Osteoblast (primary cell): Measurements from ENCODE around the gene SEMA3G. TPM values are rescaled to one million over a fixed set of nuclear protein-coding genes. Genes with fewer than 3 reads are reported as not detected.

Source experiments
- DNase-seq: peaks from one replicate; pipeline ENCODE4 v3.0.0; 2011; ENCODE audit warnings: low spot score, mixed read lengths; ENCODE audit not compliant: insufficient read length; ENCODE audit errors: missing footprints
- H2AFZ ChIP-seq: 2 replicates; pipeline ENCODE4 v1.6.0; 2011; ENCODE audit warnings: mild to moderate bottlenecking, low read length
- H3K27ac ChIP-seq: 2 replicates; pipeline ENCODE4 v1.5.1; 2011; ENCODE audit warnings: mild to moderate bottlenecking, low read depth, low read length, moderate library complexity
- H3K27me3 ChIP-seq: 2 replicates; pipeline ENCODE4 v1.6.0; 2012; ENCODE audit warnings: mild to moderate bottlenecking, control low read depth, inconsistent platforms, low read length, moderate library complexity; ENCODE audit not compliant: insufficient read depth
- H3K36me3 ChIP-seq: 2 replicates; pipeline ENCODE4 v1.5.1; 2011; ENCODE audit warnings: mild to moderate bottlenecking, low read length, control low read depth, moderate library complexity; ENCODE audit not compliant: insufficient read depth
- H3K4me1 ChIP-seq: 2 replicates; pipeline ENCODE4 v1.5.1; 2011; ENCODE audit warnings: mild to moderate bottlenecking, low read length, control low read depth, moderate library complexity; ENCODE audit not compliant: insufficient read depth
- H3K4me2 ChIP-seq: 2 replicates; pipeline ENCODE4 v1.6.0; 2011; ENCODE audit warnings: mild to moderate bottlenecking, low read length; ENCODE audit not compliant: insufficient read depth
- H3K4me3 ChIP-seq: fragments of 200-600 bp; sonication (generic); 3 replicates; pipeline ENCODE4 v1.5.1; 2012; ENCODE audit warnings: mild to moderate bottlenecking, low read length, inconsistent platforms; ENCODE audit not compliant: insufficient read depth
- H3K79me2 ChIP-seq: 2 replicates; pipeline ENCODE4 v1.6.0; 2012; ENCODE audit warnings: mild to moderate bottlenecking, low read length, control low read depth, inconsistent platforms; ENCODE audit not compliant: insufficient read depth
- H3K9me3 ChIP-seq: 2 replicates; pipeline ENCODE4 v1.5.1; 2011; ENCODE audit warnings: low read depth, low read length, control low read depth
- H4K20me1 ChIP-seq: 2 replicates; pipeline ENCODE4 v1.6.0; 2012; ENCODE audit warnings: mild to moderate bottlenecking, low read length, control low read depth; ENCODE audit not compliant: insufficient read depth
- CTCF ChIP-seq: IDR thresholded peaks from 2 replicates; pipeline ENCODE4 v1.5.1; 2011; ENCODE audit warnings: mild to moderate bottlenecking, low read depth, low read length, moderate library complexity; ENCODE audit errors: extremely low read depth
- total RNA-seq: library from RNA; depleted of rRNA; stranded (reverse); fragments of >200 nt; gene quantifications from 2 replicates; pipeline ENCODE4 v1.2.3, GENCODE V29; 2012

SEMA3G gene
- total RNA-seq, 1 donor: not detected

GRCh38 chr3:52454250-52454937, 9.5 kb upstream of the SEMA3G start:
- H3K27ac ChIP-seq: peak overlapping the region; percentile 73

DNA sequence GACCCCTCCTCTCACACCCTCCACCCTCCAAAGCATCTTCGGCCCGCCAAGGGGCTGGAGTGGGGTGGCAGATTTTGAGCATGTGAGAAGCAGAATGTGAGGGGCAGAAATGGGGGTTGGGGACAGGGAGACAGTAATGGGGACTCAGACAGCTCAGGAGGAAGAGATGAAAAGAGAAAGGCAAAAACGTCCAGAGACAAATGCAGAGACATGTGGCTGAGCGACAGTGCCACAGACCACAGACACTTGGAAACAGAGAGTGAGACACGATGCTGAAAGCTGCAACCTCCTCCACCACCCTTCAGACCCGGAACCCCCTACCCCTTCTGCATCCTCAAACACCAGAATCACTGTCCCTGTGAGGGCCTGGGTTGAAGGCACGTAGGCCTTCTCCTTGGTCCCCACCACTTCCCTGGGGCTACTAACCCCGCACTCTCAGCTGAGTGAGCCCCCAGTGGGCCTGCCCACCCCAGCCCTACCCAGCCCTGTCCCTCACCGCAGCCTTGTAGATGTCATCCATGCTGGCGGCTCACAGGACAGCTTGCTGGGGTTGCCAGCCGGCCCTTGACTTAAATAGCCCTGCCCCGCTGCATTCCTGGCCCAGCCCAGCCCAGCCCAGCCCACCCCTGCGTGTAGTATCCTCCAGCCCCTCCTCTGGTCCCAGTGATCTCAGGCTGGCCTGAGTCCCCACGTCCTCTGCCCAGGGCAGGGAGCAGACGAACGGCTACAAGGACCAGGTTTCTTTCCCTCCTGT, 8.8 kb upstream of the SEMA3G start, which contains the start of gene TNNC1:
TNNC1 (minus strand) TSS at position 546 of the 754 bp plus-strand sequence; CDS start at position 520, 26 bp downstream.
- H3K4me2 ChIP-seq: peak within 1 kb of the TSS; percentile 92
- peak within 1 kb of the TSS; percentile 92 for H3K4me3 ChIP-seq

More at GRCh38 chr3:52454250-52454937, 9.5 kb upstream of the SEMA3G start:
- H3K4me3 ChIP-seq: peak overlapping the region; percentile 92
- DNase-seq: peak; percentile 91
- H3K9me3 ChIP-seq: no peaks in the 10 kb centered on the region
- peaks cover 29% of the 10 kb centered on the region for H4K20me1 ChIP-seq
- peaks cover 19% of the 10 kb centered on the region for H3K4me1 ChIP-seq
- H3K79me2 ChIP-seq: peaks cover 40% of the 10 kb centered on the region
- H3K27me3 ChIP-seq: no peaks in the 10 kb centered on the region
- H3K4me2 ChIP-seq: peak overlapping the region; percentile 92
- H2AFZ ChIP-seq: peak overlapping the region; percentile 87
- no peak for TF ChIP-seq CTCF
- peaks cover 21% of the 10 kb centered on the region for H3K36me3 ChIP-seq

GRCh38 chr3:52452570-52453221, 7.8 kb upstream of the SEMA3G start:
- Histone ChIP-seq H3K36me3 (peaks cover 4% of the 10 kb centered on the region), H3K4me1 (peaks cover 19% of the 10 kb centered on the region), H3K4me3 (no peak overlapping the region), H3K9me3 (no peaks in the 10 kb centered on the region), H3K27me3 (no peaks in the 10 kb centered on the region), H3K27ac (no peak overlapping the region), H3K79me2 (peaks cover 26% of the 10 kb centered on the region), H2AFZ (no peak overlapping the region), H3K4me2 (no peak overlapping the region), H4K20me1 (peaks cover 15% of the 10 kb centered on the region)
- no peak for DNase-seq
- no peak for TF ChIP-seq CTCF

More for the DNA sequence above, 8.8 kb upstream of the SEMA3G start, which contains the start of gene TNNC1:
- Histone ChIP-seq H4K20me1 (peaks cover 23% of the 10 kb centered on the region), H3K4me1 (peaks cover 19% of the 10 kb centered on the region), H2AFZ (peak within 1 kb of the TSS; percentile 87), H3K9me3 (no peaks in the 10 kb centered on the region), H3K27ac (peak within 1 kb of the TSS; percentile 73), H3K27me3 (no peaks in the 10 kb centered on the region), H3K79me2 (peaks cover 36% of the 10 kb centered on the region), H3K36me3 (peaks cover 14% of the 10 kb centered on the region)
- TF ChIP-seq CTCF: no peak
- peak; percentile 76 for DNase-seq

GRCh38 chr3:52452126-52452525, 7.2 kb upstream of the SEMA3G start:
- Histone ChIP-seq H3K4me3 (no peak overlapping the region), H3K9me3 (no peaks in the 10 kb centered on the region), H3K79me2 (peaks cover 20% of the 10 kb centered on the region), H3K4me1 (peaks cover 16% of the 10 kb centered on the region), H3K4me2 (no peak overlapping the region), H2AFZ (no peak overlapping the region), H3K27me3 (no peaks in the 10 kb centered on the region), H4K20me1 (peaks cover 9% of the 10 kb centered on the region), H3K36me3 (no peaks in the 10 kb centered on the region), H3K27ac (no peak overlapping the region)
- DNase-seq: no peak
- no peak for TF ChIP-seq CTCF
